GM12891 (cell line): ENCODE results near the gene NHLH1.

ENCODE experiments used
- PAX5 ChIP-seq: IDR thresholded peaks from 2 replicates; pipeline ENCODE4 v1.6.1; 2011; ENCODE audit warnings: low read length, moderate library complexity, mild to moderate bottlenecking; ENCODE audit not compliant: insufficient read depth, severe bottlenecking
- POLR2A ChIP-seq: IDR thresholded peaks from 2 replicates; pipeline ENCODE4 v1.6.1; 2011; ENCODE audit warnings: low read depth, low read length, control low read depth
- POLR2AphosphoS5 ChIP-seq: IDR thresholded peaks from 2 replicates; pipeline ENCODE4 v1.6.1; 2011; ENCODE audit warnings: low read depth, low read length, control low read depth
- SPI1 ChIP-seq: IDR thresholded peaks from 2 replicates; pipeline ENCODE4 v1.6.1; 2011; ENCODE audit warnings: low read depth, low read length, control low read depth
- TAF1 ChIP-seq: IDR thresholded peaks from 2 replicates; pipeline ENCODE4 v1.6.1; 2011; ENCODE audit warnings: low read depth, low read length, control low read depth

DNA sequence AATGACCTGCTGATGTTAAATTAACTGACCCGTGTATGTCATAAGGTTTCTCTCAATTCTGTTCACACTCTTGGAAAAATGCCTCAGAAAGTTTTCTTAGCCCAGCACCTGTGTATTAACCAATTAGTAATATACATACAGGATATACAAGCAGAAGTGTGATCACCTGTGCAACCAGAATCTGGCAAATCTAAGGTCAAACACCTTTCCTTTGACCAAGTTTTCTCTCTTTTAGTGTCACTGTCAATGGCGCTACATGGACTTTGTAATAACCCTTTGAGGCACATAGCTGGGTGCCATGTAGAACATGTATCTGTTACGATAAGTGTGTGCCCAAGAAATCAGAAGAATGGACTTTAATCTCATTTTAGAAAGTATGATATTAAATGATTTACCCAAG, 22.6 kb upstream of the NHLH1 start:
- TF ChIP-seq TAF1 (no peak), POLR2AphosphoS5 (no peak), POLR2A (no peak), SPI1 (no peak), PAX5 (no peak)
